Measurements from ENCODE around the gene EYS. TPM values are rescaled to one million over a fixed set of nuclear protein-coding genes. Genes with fewer than 3 reads are reported as not detected.

The EYS gene
- total and polyA plus RNA-seq, 8 donors, result 0.55 to 0.58 TPM; not detected in 6

GRCh38 chr6:64010666-64011065, 1696.4 kb downstream of the EYS start:
- WGBS, 5 donors, result 81 to 92% (median 89%) methylated on average over 3 of the region's 3 CpGs
- intact Hi-C loops (cut with DNase I; ENCODE audit: low total_unique reads), result no loop called here

DNA sequence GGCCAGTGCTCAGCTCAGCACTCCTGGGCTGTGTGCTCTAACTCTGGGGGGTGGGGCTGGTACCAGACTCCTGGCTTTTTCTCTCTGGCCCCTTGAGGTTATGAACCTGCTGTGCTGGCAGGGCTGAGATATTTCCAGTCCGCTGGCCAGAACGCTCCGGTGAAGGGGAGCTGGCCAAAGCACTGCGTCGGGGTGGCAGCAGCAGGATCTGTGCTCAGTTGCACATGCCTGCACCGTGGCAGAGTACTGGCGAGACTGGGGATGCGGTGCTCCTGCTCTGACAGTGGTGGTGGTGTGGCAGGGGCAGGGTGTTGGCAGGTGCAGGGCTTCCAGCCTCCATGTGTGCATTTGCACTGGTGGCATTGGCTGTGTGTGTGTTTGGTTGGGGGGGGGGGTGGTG, 1697.0 kb downstream of the EYS start:
- intact Hi-C loops (cut with DNase I; ENCODE audit: low total_unique reads), result no loop called here
- H3K4me1 ChIP-seq, result peaks cover 0 to 7% (median 0%) of the 10 kb centered on the region in 4 donors
- no peak for TF ChIP-seq EP300 (IDR thresholded peaks at IDR 0.05)
- TF ChIP-seq POLR2A (IDR thresholded peaks at IDR 0.05), result no peak
- no peak for TF ChIP-seq POLR2AphosphoS5 (IDR thresholded peaks at IDR 0.05)
- no peak for TF ChIP-seq CTCF (IDR thresholded peaks at IDR 0.05)
- WGBS, 5 donors, result 92 to 100% (median 94%) methylated on average over 2 to 8 of the region's 8 CpGs
- H3K27ac ChIP-seq, result no peak overlapping the region
- no peak overlapping the region for H3K4me3 ChIP-seq
- H3K9me3 ChIP-seq, result no peaks in the 10 kb centered on the region
- no peaks in the 10 kb centered on the region for H3K27me3 ChIP-seq
- DNase-seq, result no peak
- H3K36me3 ChIP-seq, result no peaks in the 10 kb centered on the region

More at GRCh38 chr6:64010666-64011065, 1696.4 kb downstream of the EYS start:
- no peak for DNase-seq
- no peaks in the 10 kb centered on the region for H3K9me3 ChIP-seq
- peaks cover 0 to 7% (median 0%) of the 10 kb centered on the region in 4 donors for H3K4me1 ChIP-seq
- no peaks in the 10 kb centered on the region for H3K27me3 ChIP-seq
- H3K4me3 ChIP-seq, result no peak overlapping the region
- TF ChIP-seq POLR2A (IDR thresholded peaks at IDR 0.05), result no peak
- no peak for TF ChIP-seq EP300 (IDR thresholded peaks at IDR 0.05)
- TF ChIP-seq CTCF (IDR thresholded peaks at IDR 0.05), result no peak
- TF ChIP-seq POLR2AphosphoS5 (IDR thresholded peaks at IDR 0.05), result no peak
- no peak overlapping the region for H3K27ac ChIP-seq
- H3K36me3 ChIP-seq, result no peaks in the 10 kb centered on the region

DNA sequence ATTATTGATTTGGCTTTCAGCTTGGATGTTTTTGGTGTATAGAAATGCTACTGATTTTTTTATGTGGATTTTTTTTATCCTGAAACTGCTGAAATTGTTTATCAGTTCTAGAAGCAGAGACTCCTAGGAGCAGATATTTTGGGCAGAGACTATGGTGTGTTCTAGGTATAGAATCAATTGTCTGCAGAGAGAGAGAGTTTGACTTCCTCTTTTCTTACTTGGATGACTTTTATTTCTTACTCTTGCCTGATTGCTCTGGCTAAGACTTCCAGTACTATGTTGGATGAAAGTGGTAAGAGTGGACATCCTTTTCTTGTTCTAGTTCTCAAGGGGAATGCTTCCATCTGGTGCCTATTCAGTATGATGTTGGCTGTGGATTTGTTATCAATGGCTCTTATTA, 1700.8 kb downstream of the EYS start:
- TF ChIP-seq EP300 (IDR thresholded peaks at IDR 0.05) (no peak), CTCF (IDR thresholded peaks at IDR 0.05) (no peak), POLR2A (IDR thresholded peaks at IDR 0.05) (no peak), POLR2AphosphoS5 (IDR thresholded peaks at IDR 0.05) (no peak)
- H3K4me3 ChIP-seq, result no peak overlapping the region
- H3K4me1 ChIP-seq, result no peaks in the 10 kb centered on the region
- no peak overlapping the region for H3K27ac ChIP-seq
- no peaks in the 10 kb centered on the region for H3K27me3 ChIP-seq
- no peaks in the 10 kb centered on the region for H3K9me3 ChIP-seq
- H3K36me3 ChIP-seq, result no peaks in the 10 kb centered on the region
- no peak for DNase-seq
- intact Hi-C loops (cut with DNase I; ENCODE audit: low total_unique reads), result no loop called here

DNA sequence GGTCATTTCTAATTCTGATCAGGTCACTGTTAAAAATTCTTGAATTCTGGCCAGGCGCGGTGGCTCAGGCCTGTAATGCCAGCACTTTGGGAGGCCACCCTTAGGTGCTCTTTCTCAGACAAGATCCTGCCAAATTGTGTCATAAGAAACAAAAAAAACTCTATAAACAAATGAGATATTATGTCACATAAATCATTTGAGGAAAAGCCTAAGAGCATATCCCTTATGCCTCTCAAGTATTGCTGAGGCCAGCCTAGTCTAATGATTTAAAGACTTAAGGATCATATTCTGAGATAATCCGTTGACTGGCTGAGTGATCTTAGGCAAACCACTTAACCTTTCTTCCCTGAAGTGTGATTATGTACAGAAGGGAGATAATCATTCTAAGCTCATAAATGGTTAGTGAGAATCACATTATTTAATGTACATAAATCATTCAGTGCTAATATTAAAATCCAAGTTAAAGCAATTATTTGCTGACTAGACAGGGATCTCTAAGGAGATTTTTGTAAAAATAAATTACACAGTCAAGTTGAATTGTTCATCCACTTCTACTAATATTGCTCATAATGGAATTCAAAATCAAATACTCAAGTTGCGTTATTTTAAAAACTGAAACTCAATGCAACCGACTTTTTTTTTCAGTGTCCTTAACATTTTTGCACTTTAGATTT, 1706.1 kb downstream of the EYS start:
- no peaks in the 10 kb centered on the region for H3K27me3 ChIP-seq
- intact Hi-C loops (cut with DNase I; ENCODE audit: low total_unique reads), result no loop called here

More for the DNA sequence above, 1706.1 kb downstream of the EYS start:
- 85 to 89% (median 86%) methylated on average over 5 of the region's 5 CpGs for WGBS, 5 donors
- H3K27ac ChIP-seq, result no peak overlapping the region
- no peak overlapping the region for H3K4me3 ChIP-seq
- DNase-seq, result no peak
- H3K4me1 ChIP-seq, result no peaks in the 10 kb centered on the region
- H3K9me3 ChIP-seq, result no peaks in the 10 kb centered on the region
- TF ChIP-seq CTCF (IDR thresholded peaks at IDR 0.05) (no peak), POLR2AphosphoS5 (IDR thresholded peaks at IDR 0.05) (no peak), POLR2A (IDR thresholded peaks at IDR 0.05) (no peak), EP300 (IDR thresholded peaks at IDR 0.05) (no peak)
- no peaks in the 10 kb centered on the region for H3K36me3 ChIP-seq

All from stomach (tissue), 9 donors.